GM15510 (cell line): ENCODE data around the gene RBM38.

Experiments used
- POLR2A ChIP-seq: IDR thresholded peaks from 3 replicates; pipeline ENCODE4 v1.6.1; 2011; ENCODE audit warnings: borderline replicate concordance; ENCODE audit not compliant: insufficient read length; ENCODE audit errors: extremely low read depth

RBM38 gene

DNA sequence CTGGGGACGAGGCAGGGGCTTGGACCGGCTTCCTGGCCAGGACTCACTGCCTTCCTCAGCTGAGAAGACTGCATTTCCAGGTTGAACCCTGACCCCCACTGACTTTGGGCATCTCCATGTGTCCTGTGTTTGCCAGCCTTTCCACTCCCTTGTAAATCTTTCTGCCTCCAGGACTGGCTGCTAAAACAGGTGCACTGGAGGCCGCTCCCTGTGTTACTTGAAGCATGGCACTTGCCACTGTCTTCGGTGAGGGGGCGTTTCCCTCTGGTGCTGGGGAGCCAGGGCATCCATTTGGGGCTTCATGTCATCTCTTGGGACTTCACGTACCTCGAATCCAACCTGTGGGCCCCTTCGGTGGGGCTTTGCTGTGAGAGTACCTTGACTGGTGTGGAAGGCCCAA, 6.7 kb upstream of the RBM38 start:
- TF ChIP-seq POLR2A: no peak

- no peak for TF ChIP-seq POLR2A
Measured at GRCh38 chr20:57384953-57385761, 6.0 kb upstream of the RBM38 start.

- no peak for TF ChIP-seq POLR2A
Measured at GRCh38 chr20:57385940-57386339, 5.3 kb upstream of the RBM38 start.

- TF ChIP-seq POLR2A: no peak
Measured at GRCh38 chr20:57386762-57387161, 4.4 kb upstream of the RBM38 start.

DNA sequence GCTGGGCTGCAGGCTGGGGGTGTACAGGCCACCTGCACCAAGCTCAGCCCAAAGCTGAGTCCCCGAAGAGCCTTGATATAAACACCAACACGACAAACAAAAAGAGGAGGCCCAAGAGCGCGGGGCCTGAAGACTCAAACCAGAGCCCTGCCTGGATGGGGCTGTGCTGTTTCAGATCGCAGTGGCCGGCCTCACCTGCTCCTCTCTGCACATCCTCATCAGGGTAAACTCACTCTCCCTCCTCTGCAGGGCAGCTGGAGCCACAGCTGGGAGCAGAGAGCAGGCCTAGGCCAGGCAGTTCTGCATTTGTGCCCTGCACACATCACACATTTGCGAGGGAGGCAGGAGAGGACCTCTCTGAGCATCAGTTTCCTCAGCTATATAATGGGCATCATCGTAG, 3.7 kb upstream of the RBM38 start:
- TF ChIP-seq POLR2A: no peak

GRCh38 chr20:57387945-57388371, 3.2 kb upstream of the RBM38 start:
- no peak for TF ChIP-seq POLR2A

DNA sequence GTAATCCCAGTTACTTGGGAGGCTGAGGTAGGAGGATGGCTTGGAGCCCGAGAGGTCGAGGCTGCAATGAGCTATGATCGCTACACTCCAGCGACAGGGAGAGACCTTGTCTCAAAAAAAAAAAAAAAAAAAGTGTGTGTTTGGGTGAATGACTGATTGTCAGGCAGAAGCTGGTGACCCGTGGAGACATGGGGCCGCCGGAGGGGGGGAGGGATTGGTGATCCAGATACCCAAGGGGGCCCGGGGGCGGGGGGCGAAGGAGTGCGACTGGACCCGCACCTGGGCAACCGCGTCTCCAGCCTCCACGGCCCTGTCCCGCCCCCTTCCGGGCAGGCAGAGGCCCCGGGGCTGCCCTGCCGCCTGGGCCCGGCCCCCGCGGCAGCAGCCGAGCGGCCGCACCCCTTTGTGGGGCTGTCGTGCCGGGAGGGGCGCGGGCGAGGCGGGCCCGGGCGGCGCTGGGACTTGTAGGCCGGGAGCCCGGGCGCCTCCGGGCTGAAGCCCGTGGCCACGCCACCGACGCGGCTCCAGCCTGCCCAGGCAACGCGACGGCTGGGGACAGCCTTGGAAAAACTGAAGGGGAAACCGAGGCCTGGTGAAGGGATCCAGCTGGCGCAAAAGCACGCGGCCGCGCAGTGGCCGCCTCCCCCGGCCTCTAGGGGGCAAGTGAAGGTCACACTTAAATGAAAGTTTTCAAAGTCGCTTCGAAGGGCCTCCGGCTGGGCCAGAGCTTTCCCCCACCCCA, 2.1 kb upstream of the RBM38 start:
- TF ChIP-seq POLR2A: peak; percentile 48

- TF ChIP-seq POLR2A: peak; percentile 46
Measured at GRCh38 chr20:57389695-57390603, 1.2 kb upstream of the RBM38 start.

GRCh38 chr20:57391439-57392301, 474 bp downstream of the RBM38 start:
- TF ChIP-seq POLR2A: peak; percentile 79

- TF ChIP-seq POLR2A: peak; percentile 15
Measured at GRCh38 chr20:57392512-57393271, 1.5 kb downstream of the RBM38 start.

- no peak for TF ChIP-seq POLR2A
Measured at GRCh38 chr20:57393321-57394120, 2.3 kb downstream of the RBM38 start.

GRCh38 chr20:57394121-57395082, 3.2 kb downstream of the RBM38 start:
- TF ChIP-seq POLR2A: no peak
